NCI-H82 treated with DMSO at 0.1 percent for 48 hours (cell line): Measurements from ENCODE around the gene MTA1.
A peak's percentile ranks its signal among the peaks of the same experiment; 100 is the strongest.

ENCODE experiments used
- DNase-seq: peaks from one replicate; lab custom pipeline; 2025; ENCODE audit not compliant: unreplicated experiment; lab: John Stamatoyannopoulos, UW

MTA1 gene

DNA sequence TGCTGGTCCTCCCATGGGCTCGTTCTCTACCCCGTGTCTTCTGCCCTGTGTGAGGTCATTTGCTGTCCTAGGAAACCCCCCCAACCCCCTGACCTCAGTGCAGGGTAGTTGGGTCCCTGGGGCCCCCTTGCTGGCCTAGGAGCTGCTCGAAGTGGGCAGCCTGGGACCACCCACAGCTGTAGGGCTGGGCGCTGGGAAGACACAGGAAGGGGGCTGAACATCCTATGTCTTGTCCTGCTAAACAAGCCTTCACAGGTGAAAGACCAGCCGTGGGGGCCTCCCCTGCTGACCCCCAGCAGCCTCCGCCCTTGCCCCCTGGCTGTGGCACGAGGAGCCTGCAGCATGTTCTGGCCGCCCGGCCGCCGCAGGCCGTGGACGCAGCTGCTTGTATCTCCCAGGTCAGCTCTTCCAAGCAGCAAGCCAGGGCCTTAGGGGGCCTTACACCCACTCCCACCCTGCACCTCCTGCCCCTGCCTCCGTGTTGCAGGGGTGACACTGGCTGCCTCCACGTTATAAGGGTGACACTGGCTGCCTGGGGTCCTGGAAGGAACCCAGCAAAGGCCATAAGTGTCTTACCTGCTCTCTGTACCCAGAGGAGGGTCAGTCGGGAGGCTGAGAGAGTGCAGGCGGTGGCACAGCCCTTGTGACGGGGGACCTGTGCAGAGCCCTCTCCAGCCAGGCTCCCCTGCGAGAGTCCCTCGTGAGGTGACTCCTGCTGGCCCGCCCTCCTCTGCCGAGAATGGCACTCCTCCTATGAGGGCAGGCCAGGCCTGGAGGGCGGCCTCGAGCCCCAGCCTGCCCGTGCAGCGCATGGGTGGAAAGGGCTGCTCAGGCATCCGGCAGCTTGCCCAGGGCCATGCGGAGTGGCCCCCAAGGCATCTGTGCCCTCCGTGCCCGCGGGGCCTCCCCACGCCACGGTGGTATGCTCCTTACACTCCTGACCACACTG, 32.8 kb upstream of the MTA1 start:
- no peak for DNase-seq

DNA sequence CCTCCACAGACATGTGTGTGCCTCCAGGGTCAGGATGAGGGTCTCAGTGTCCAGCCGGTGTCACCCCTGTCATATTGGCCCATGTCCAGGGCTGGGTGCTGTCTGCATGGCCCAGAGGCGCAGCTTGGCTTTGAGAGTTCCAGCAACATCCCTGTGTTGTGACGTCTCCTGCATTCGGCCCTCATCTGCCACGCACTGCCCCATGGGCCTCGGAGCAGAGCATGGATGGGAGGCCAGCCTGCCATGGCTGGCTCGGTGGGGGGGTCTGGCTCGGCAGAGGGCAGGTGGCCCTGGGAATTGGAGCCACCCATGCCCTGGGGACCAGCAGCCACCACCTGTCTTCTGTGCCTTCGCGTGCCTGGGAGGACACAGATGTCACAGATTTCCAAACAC, 32.1 kb upstream of the MTA1 start:
- DNase-seq = no peak

DNA sequence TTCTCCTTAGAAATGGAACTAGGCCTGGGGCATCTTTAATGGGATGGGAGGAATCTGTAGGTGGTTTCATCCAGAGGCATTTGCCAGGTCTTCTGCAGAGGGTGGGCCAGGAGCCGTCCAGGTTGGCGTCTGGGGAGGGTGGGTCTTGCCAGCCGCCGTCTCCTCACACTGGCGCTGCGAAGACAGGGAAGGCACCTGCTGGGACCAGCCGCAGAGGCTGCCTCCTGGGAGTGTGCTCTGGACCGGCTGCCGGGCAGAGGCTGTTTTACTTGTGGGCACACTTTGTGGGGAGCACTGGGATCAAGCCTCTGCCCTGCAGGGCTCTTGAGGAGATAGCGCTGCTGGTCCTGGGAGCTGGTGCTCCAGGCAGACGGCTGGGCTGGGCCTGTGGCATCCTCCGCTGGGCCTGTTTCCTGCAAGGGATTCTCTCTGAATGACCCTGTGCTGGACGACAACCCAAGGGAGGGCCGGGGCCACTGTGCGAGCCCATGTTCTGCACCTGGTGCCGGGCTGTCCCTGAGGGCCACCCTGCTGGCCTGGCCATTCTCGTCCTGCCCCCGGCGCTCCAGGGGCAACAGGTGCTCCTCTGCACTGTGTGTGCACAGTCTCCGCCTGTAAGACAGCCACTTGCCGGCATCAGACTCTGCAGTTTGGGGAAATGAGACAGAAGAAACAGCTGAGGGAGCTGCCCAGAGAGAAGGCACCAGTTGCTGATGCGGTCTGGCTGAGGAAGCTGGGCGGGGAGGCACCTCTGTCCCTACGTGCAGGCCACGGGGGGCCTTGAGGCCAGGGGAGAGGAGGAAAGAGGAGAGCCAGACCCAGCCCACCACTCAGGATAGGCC, 31.3 kb upstream of the MTA1 start:
- no peak for DNase-seq

DNA sequence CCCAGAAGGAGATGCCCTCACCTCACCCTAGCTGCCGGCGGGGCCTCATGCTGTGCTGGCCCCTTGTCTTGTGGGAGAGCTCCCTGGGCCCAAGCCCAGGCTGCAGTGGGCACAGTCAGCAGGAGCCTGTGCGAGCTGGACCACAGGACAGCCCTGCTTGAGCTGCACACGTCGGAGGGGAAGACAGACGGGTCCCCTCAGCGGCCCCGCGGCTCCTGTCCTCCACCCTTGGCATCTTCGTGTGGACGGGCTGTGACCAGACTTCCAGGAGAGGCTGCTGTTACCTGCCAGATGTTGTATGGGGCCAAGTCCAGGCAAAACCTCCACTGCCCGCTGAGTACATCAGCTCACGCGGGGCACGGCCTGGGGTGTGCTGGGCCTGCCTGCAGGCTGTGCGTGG, 30.7 kb upstream of the MTA1 start:
- no peak for DNase-seq

DNA sequence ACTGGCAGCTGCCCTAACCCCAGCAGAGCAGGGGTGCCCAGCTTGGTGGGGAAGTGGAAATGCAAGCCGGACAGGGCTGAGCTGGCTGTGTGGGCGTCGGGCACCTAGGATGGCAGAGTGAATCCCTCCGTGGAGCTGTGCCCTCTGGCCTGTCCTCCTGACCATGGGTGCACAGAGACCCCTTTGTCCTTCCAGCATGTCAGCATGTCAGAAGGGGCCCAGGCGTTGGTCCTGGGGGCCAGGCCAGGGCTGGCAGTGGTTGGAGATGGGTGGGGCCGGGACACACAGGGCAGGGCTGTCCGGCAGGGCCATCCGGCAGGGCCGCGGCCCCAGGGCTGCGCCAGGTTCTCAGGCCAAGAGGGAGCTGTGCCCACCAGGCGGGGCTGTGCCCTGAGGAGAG, 30.1 kb upstream of the MTA1 start:
- DNase-seq = no peak

DNA sequence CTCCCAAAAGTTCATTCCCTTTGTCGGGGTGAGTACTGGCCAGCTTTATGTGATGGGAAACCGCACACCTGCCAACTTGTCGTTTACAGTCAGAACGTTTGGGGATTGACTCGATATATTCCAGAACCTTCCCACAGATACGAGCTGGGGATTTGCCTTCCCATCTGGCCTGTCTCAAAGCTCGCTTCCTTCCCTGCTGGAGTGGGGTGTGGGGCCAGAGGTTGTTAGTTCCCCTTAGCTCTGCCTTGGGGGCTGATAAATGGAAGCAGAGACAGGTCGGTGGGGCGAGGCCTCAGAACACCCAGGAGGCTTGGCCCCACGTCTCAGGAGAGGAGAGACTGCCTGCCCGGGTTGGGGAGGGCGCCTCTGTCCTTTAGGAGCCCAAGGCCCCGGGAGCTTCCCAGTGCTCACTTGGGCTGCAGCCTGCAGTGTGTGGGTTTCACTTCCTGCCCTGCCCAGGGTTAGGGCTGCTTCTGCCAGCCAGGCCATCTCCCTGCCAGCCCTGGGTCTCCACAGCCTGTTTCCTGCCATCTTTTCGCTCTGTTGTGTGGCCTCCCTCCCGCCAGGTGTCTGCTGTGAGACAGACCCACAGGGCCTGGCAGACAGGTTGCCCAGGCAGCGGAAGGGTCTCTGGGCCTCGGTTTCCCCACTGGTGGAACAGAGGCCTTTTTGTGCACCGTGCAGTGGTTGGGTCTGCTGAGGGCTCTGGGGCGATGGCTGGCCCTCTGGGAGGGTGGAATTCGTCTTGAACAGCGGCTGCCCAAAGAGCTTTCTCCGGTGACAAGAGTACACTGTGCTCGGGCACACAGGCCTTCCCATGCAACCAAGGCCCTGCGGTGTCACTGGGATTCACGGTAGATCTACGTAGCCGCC, 29.4 kb upstream of the MTA1 start:
- DNase-seq = no peak

DNA sequence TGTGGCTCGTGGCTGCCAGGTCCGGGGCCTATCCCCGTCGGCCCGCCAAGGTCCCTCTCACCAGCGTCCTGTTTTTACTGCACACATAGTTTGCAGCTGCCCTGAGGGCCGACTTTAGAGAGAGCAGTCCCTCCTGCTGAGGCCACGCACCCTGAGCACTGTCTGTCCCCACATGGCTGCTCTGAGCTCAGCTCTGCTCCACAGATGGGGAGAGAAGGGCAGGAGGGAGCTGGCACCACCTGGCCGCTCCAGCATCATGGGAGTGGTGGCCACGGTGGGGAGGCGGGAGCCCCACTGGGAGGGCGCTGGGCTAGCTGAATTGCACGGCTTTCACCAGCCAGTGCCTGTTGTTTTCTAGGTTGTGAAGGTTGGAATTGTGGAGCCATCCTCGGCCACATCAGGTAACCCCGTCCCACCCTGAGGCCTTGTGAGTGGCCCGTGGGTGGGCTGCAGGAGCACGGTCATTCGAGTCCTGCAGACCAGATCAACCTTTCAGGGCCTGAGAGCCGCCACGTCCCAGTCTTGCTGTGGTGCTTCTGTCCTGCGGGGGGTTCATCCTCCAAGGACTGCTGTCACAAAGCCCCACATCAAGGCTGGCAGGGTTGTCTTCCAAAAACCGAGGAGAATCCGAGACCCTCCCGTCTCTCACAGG, 28.7 kb upstream of the MTA1 start:
- no peak for DNase-seq

DNA sequence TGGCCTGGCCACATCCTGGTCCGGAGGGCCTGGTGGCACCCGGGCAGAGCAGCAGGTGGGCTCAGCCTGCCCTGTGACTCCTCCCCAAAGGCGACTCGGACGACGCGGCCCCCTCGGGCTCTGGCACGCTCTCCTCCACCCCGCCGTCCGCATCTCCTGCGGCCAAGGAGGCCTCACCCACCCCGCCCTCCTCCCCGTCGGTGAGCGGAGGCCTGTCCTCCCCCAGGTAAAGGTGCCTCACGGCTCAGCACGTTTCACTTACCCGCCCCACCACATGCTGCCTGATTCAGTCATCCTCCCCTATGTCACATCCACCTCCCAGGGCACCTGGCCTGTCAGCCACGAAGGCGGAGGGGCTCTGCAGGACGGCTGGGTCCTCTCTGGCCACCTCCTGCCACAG, 28.1 kb upstream of the MTA1 start:
- DNase-seq = no peak

DNA sequence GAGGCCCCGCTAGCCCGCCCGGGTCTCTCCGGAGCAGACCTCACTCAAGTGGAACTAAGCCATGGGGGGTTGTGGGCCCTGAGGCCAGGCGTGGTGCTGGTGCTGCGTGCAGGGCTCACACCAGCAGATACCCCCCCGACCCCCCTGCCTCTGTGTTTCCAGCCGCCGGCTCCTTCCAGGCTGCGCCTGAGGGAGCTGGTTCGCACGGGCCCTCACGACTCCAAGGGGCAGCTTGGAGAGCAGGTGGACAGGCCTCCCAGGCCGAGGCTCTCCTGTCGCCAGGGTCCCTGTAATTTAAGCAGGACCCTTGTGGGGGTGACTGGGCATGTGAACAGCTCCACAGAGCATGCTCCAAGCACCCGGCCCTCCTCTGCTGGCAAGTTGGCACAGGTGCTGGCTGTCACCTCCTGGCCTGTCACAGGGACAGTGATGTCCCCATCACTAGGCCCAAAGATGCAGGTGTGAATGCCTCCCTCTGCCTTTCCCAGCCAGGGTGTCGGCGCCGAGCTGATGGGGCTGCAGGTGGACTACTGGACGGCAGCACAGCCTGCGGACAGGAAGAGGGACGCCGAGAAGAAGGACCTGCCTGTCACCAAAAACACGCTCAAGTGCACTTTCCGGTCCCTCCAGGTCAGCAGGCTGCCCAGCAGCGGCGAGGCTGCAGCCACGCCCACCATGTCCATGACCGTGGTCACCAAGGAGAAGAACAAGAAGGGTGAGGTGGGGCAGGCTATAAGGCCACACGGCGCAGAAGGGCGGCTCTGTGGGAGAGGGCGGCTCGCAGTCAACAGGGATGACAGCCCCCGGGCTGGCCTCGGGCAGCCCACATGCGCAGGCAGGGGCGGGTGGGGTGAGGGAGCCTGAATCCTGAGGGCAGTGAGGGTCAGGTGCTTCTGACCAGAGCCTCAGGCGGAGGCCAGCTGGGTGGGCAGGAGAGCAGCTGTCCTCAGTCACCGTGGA, 27.2 kb upstream of the MTA1 start:
- no peak for DNase-seq

DNA sequence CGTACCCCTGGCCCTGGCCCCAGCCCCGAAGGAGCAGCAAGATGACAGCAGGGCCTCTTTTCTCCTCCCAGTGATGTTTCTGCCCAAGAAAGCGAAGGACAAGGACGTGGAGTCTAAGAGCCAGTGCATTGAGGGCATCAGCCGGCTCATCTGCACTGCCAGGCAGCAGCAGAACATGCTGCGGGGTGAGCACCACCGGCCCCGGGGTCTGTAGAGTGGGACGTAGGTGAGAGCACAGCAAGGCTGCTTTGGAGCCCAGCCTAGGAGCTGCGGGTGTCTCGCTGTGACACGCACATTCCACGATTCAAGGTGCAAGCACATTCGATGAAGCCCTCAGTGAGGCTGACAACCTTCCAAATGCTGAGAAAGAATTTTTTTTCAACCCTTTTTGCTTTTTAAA, 26.5 kb upstream of the MTA1 start:
- no peak for DNase-seq

DNA sequence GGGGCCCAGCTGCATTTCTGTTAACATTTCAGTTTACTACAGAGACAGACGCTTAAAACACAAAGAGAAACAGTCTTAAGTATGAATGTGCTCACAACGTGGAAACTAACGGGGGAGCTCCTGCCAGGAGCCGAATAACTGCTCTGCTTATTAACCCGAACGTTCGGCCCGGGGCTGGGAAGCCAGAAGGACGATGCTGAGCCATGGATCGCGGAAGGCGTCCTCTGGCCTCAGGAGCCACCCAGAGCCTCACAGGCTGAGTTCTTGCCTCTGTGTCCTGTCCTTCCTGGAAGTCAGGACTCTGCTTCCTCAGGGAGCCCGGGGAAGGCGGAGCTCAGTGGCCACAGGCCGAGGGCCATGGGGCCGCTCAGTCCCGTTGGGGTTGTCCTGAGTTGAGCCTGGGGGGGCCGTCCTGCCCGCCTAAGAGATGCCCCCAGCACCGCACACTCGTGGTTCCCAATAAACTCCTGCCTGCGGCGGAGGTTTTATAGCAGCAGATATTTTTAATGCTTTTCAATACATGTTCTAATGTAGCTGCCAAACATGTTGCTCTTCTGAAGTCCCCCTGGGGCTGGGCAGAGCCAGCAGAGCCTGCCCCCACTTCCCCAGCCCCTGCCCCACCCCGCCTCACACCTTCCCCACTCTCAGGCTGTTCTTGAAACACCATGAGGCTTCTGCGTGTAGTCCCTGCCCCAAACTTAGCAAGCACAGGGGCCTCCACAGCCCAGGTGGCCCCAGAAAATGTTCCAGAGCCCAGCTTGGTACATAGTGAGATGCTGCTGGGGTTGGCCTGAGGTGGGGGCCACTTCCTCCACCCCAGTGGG, 24.7 kb upstream of the MTA1 start:
- no peak for DNase-seq

DNA sequence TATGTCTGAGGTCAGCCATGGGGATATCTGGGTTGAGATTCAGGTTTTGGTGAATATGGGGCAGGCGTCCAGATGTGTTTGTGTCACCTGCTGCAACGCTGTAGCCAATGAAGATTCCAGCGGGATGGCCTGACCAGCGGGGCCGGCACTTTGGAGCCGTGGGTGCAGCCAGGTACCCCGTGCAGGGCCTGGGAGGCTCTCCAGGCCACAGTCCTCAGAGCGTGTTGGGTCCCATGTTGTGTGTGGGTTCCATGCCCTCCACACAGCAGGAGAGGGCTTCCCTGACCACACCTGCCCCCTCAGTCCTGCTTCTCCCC, 24.1 kb upstream of the MTA1 start:
- no peak for DNase-seq

DNA sequence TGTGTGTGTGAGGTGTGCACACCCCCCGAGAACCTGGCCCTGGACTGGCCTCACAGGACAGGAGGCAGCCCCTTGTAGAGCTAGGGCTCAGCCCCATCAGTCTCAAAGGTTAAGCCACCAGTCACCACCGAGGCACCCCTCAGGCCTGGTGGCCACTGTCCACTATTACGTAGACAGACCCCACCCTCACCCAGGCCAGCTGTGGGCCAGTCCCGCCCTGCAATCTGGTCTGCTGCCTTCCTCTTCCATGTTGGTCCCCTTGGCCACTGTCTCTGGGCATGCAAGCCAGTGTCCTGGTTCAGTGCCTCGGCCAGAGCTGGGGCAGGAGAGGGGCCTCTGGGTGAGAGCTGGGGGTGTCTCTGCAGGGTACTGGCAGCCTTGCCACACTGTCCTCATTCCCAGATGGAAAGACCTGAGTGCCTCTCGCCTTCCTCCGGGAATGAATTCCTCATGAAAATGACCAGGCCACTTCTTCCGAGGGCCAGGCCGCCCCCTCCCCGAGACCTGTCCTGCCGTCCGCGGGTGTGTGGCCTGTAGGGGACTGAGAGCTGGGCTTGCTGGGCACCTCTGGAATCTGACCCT, 22.2 kb upstream of the MTA1 start:
- no peak for DNase-seq

DNA sequence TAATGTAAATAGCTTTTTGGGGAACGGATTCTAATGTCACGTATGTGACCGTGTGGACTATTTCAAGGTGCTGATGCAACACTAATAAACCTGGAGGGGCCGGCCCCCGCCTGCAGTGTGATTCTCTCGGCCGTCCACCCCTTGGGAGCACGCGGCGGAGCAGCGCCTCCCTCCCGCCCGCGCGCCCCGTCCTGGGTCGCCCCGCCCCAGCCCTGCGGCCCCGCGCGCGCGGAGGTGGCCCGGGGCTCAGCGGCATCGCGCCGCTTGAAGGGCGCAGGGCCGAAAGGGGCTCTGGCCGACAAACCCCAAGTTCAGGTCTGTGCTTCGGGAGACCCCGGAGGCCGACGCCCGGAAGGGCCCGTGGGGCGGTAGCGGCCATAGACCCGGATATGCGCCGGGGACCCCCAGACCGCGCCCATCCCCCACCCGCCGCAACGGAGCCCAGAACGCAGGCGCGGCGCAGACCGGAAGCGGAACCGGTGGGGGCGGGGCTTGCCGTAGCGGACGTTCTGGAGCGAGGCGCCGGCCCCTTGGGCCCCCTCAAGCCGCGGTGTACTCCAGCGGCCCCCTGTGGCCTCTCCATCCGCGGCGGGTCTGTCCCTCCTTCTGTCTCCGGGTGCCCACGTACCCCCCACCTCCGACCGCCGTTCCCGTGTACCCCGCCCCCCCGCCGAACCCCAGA, 21.4 kb upstream of the MTA1 start, which contains the start of gene TEX22:
Gene TEX22, plus strand, starts transcription at position 495 of the 682 bp plus-strand sequence. CDS start 803 bp downstream, outside the sequence.
- DNase-seq = peak; percentile 55

DNA sequence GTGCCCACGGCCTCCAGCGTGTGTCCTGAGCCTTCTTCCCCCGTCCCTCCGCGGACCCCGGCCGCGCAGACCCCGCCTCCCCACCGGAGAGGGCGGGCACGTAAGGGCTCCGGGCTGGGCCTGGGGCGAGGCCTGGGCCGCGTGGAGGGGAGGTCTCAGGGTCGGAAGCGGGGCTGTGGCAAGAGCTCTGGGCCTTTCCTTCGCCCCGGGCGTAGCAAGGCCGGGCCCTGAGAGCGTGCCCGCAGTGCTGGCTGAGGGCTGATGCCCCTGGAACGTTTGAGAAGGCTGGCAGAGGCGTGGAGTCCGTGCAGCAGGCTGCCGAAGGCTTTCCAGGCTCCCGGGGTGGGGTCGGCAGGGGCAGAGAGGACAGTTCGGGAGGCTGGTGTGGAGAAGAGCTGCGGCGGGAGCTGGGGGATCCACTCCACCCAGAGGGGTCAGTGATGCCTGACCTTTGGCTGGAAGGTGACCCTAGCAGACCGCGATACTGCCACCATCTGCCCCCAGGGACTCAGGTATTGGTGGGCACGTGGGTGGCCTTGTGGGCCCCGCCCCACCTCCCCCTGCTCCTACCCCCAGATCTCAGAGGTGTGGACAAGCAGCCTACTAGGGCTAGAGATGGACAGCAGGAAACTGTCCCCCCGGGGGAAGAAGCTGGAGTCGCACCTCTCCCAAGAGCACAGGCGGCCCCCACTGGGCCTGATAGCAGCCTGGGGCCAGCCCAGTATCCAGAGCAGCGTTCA, 20.7 kb upstream of the MTA1 start:
- DNase-seq = no peak

DNA sequence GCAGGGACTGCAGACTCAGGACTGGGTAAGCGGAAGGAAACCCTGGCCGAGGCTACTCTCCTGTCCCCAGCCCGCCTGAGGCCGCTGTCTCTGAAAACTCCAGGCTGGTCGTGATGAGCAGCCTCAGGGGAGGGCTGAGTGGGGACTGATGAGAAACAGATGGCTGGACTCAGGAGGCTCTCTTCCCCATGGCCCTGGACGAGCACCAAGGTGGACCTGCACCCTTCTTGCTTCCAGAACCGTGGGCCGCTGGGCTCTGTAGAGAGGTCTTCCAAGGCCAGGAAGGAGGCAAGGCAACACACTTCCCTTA, 20.2 kb upstream of the MTA1 start:
- DNase-seq = no peak

DNA sequence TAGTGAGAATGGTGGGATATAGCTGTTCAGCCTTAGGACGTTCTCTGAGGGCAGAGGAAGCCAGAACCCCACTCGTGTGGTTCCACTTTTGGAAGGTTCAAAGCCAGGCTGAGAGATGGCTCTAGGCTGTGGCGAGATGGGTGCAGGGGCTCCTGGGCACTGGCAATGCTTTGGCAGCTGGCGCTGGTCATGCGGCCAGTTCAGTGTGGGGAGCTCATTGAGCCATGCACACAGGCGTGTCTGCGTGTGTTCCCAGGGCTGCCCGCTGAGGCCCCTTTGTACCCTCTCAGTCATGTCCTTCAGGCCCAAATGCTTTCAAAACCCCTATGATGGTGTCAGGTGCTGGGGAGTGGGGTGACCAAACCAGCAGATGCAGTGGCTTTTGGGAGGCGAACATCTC, 19.6 kb upstream of the MTA1 start:
- DNase-seq = no peak
